Immature natural killer cell (primary cell): ENCODE results near the gene DDX28. TPM values are rescaled to one million over a fixed set of nuclear protein-coding genes. Genes with fewer than 3 reads are reported as not detected.
"Not testable (repeated sequence)": the region's sequence is repeated elsewhere in the genome, so short reads cannot be mapped to it uniquely, and the experiment has no call there.

Experiments
- DNase-seq, 3 donors: peaks; one replicate each; pipeline ENCODE4 v3.0.0; 2022; ENCODE audit warnings: mixed read lengths in 1 of 3
- H3K27ac Mint-ChIP-seq, 6 donors: one replicate each; pipeline ENCODE4 v1.8.0; 2020; ENCODE audit warnings: mixed read lengths in 6 of 6, mild to moderate bottlenecking in 5 of 6, inconsistent platforms in 4 of 6, moderate library complexity in 3 of 6
- H3K27me3 Mint-ChIP-seq, 3 donors: one replicate each; pipeline ENCODE4 v1.8.0; 2020 to 2021; ENCODE audit warnings: low read depth in 3 of 3, mild to moderate bottlenecking in 3 of 3, mixed read lengths in 3 of 3, moderate library complexity in 3 of 3, inconsistent platforms in 1 of 3
- H3K36me3 Mint-ChIP-seq, 3 donors: one replicate each; pipeline ENCODE4 v1.8.0; 2020; ENCODE audit warnings: mixed read lengths in 3 of 3, inconsistent platforms in 2 of 3, mild to moderate bottlenecking in 2 of 3
- H3K4me1 Mint-ChIP-seq, 2 donors: one replicate each; pipeline ENCODE4 v1.8.0; 2020; ENCODE audit warnings: inconsistent platforms in 2 of 2, mild to moderate bottlenecking in 2 of 2, mixed read lengths in 2 of 2, moderate library complexity in 1 of 2
- H3K4me3 Mint-ChIP-seq, 5 donors: one replicate each; pipeline ENCODE4 v1.8.0; 2020; ENCODE audit warnings: mild to moderate bottlenecking in 5 of 5, mixed read lengths in 5 of 5, inconsistent platforms in 3 of 5, moderate library complexity in 3 of 5
- H3K9me3 Mint-ChIP-seq, 6 donors: one replicate each; pipeline ENCODE4 v1.8.0; 2020; ENCODE audit warnings: mild to moderate bottlenecking in 6 of 6, mixed read lengths in 6 of 6, inconsistent platforms in 4 of 6, moderate library complexity in 3 of 6
- polyA plus RNA-seq, 3 donors: library from polyadenylated mRNA; unstranded; fragments of 300-500 nt; fragmentation: Illumina TruSeq; gene quantifications; one replicate each; pipeline ENCODE4 v1.2.3, GENCODE V29; 2021

DDX28 gene
- polyA plus RNA-seq, 3 donors from 2014 or later, result 45.3 to 59.4 (median 55.0) TPM

DNA sequence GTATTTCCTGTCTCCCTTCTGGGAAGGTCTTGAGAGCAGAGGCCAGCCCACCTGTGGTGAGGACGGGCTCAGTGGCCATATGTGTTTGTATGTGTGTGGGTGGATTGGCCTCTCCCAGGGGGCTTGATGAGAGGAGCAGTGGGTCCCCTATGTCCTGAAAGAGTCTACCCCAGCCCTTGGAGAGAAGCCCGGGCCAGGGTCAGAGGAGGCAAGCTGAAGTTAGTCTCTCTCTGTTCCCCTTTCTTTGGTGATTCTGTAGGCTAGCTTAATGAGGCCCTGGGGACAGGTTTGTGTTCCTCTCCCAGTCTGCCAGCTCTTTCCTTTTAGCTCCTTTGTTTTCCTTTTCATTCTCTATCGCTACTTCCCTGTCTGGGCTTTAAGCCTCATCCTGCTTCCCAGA is 38.4 kb upstream of the DDX28 start:
- peak overlapping the region; percentile 73 to 82 (median 81) for H3K4me3 Mint-ChIP-seq
- peaks cover 0 to 9% (median 0%) of the 10 kb centered on the region in 3 donors for H3K27me3 Mint-ChIP-seq
- peak overlapping the region; percentile 89 to 96 (median 94) for H3K27ac Mint-ChIP-seq
- H3K4me1 Mint-ChIP-seq, result peaks cover 76 to 96% of the 10 kb centered on the region in 2 donors
- H3K9me3 Mint-ChIP-seq, result no peaks in the 10 kb centered on the region
- peaks cover 0 to 10% (median 10%) of the 10 kb centered on the region in 3 donors for H3K36me3 Mint-ChIP-seq
- no peak for DNase-seq

GRCh38 chr16:68059804-68060203 is 36.8 kb upstream of the DDX28 start:
- H3K36me3 Mint-ChIP-seq, result peaks cover 0 to 14% (median 8%) of the 10 kb centered on the region in 3 donors
- peak overlapping the region; percentile 60 to 76 (median 66) for H3K4me3 Mint-ChIP-seq
- peaks cover 0 to 11% (median 0%) of the 10 kb centered on the region in 3 donors for H3K27me3 Mint-ChIP-seq
- H3K4me1 Mint-ChIP-seq, result peaks cover 76 to 96% of the 10 kb centered on the region in 2 donors
- no peaks in the 10 kb centered on the region for H3K9me3 Mint-ChIP-seq
- no peak for DNase-seq
- H3K27ac Mint-ChIP-seq, result peak overlapping the region; percentile 73 to 90 (median 84)

- Mint-ChIP-seq H3K4me1 (peaks cover 47 to 61% of the 10 kb centered on the region in 2 donors), H3K27ac (peak overlapping the region; percentile 46 to 89 (median 80)), H3K36me3 (peaks cover 14 to 35% (median 34%) of the 10 kb centered on the region in 3 donors), H3K4me3 (peak overlapping the region in 4 of 5 donors; percentile 45 to 65 (median 54)), H3K9me3 (no peaks in the 10 kb centered on the region), H3K27me3 (peaks cover 0 to 6% (median 0%) of the 10 kb centered on the region in 3 donors)
- DNase-seq, result peak in 1 of 3 donors; percentile 30
Measured at GRCh38 chr16:68055395-68055794, 32.4 kb upstream of the DDX28 start.

GRCh38 chr16:68049449-68049848 is 26.4 kb upstream of the DDX28 start:
- DNase-seq, result no peak
- peaks cover 14 to 65% (median 40%) of the 10 kb centered on the region in 3 donors for H3K36me3 Mint-ChIP-seq
- peaks cover 8 to 11% of the 10 kb centered on the region in 2 donors for H3K4me1 Mint-ChIP-seq
- H3K27ac Mint-ChIP-seq, result no peak overlapping the region
- peaks cover 0 to 4% (median 0%) of the 10 kb centered on the region in 3 donors for H3K27me3 Mint-ChIP-seq
- H3K9me3 Mint-ChIP-seq, result no peaks in the 10 kb centered on the region
- no peak overlapping the region for H3K4me3 Mint-ChIP-seq

GRCh38 chr16:68047987-68048386 is 25.0 kb upstream of the DDX28 start:
- H3K27me3 Mint-ChIP-seq, result peaks cover 0 to 4% (median 0%) of the 10 kb centered on the region in 3 donors
- H3K4me3 Mint-ChIP-seq, result no peak overlapping the region
- peaks cover 1 to 5% of the 10 kb centered on the region in 2 donors for H3K4me1 Mint-ChIP-seq
- peaks cover 7 to 52% (median 36%) of the 10 kb centered on the region in 3 donors for H3K36me3 Mint-ChIP-seq
- H3K27ac Mint-ChIP-seq, result peak overlapping the region in 2 of 6 donors; percentile 49
- no peaks in the 10 kb centered on the region for H3K9me3 Mint-ChIP-seq
- DNase-seq, result no peak

DNA sequence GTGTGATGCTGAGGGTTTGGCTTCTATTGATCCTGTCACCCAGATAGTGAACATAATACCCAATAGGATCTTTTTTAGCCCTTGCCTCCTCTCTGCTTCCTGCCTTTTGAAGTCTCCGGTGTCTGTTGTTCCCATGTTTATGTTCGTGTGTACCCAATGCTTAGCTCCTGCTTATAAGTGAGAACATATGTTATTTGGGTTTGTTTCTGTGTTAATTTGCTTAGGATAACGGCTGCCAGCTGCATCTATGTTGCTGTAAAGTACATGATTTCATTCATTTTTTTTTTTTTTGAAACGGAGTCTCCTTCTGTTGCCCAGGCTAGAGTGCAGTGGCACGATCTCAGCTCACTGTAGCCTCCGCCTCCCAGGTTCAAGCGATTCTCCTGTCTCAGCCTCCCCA is 23.1 kb upstream of the DDX28 start:
- H3K4me1 Mint-ChIP-seq, result peaks cover 2 to 5% of the 10 kb centered on the region in 2 donors
- no peaks in the 10 kb centered on the region for H3K9me3 Mint-ChIP-seq
- H3K27me3 Mint-ChIP-seq, result peaks cover 0 to 4% (median 0%) of the 10 kb centered on the region in 3 donors
- peaks cover 6 to 42% (median 38%) of the 10 kb centered on the region in 3 donors for H3K36me3 Mint-ChIP-seq
- H3K27ac Mint-ChIP-seq, result no peak overlapping the region
- H3K4me3 Mint-ChIP-seq, result no peak overlapping the region
- DNase-seq, result no peak

- peaks cover 19 to 32% of the 10 kb centered on the region in 2 donors for H3K4me1 Mint-ChIP-seq
- DNase-seq, result no peak
- no peaks in the 10 kb centered on the region for H3K9me3 Mint-ChIP-seq
- no peak overlapping the region for H3K4me3 Mint-ChIP-seq
- H3K27ac Mint-ChIP-seq, result peak overlapping the region in 2 of 6 donors; percentile 6 to 21
- peaks cover 0 to 2% (median 2%) of the 10 kb centered on the region in 3 donors for H3K27me3 Mint-ChIP-seq
- peaks cover 5 to 28% (median 25%) of the 10 kb centered on the region in 3 donors for H3K36me3 Mint-ChIP-seq
Measured at GRCh38 chr16:68041783-68042182, 18.8 kb upstream of the DDX28 start.

DNA sequence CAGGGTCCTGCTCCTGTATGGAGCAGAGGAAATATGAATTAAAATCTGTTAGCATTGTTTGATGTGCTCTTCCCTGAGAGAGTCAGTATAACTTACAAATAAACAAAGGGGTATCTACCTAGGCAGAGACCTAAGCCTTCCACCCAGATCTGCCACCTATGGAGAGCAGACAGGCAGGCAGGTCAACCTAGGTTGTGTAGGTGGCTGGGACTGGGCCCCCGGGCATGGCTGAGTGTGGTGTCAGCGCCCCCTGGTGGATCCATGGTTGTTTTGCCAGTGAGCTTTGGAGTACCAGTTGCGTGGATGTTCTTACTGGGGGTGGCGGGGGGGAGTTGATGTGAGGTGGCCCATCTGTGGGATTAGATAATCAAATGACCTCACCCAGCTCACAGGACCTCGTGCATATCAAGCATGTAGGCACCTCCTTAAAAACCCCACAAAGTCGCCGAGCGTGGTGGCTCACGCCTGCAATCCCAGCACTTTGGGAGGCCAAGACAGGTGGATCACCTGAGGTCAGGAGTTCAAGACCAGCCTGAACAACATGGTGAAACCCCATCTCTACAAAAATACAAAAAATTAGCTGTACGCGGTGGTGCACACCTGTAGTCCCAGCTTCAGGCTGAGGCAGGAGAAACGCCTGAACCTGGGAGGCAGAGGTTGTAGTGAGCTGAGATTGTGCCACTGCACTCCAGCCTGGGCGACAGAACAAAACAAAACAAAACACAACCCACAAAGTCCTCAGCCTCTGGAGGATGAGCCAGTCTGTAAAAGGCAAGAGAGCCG is 17.7 kb upstream of the DDX28 start:
- DNase-seq, result peak; percentile 84 to 88 (median 84)
- Mint-ChIP-seq H3K27me3 (peaks cover 0 to 2% (median 2%) of the 10 kb centered on the region in 3 donors), H3K4me1 (peaks cover 24 to 37% of the 10 kb centered on the region in 2 donors), H3K27ac (peak overlapping the region; percentile 54 to 89 (median 71)), H3K36me3 (peaks cover 7 to 25% (median 24%) of the 10 kb centered on the region in 3 donors), H3K9me3 (no peaks in the 10 kb centered on the region), H3K4me3 (no peak overlapping the region)

DNA sequence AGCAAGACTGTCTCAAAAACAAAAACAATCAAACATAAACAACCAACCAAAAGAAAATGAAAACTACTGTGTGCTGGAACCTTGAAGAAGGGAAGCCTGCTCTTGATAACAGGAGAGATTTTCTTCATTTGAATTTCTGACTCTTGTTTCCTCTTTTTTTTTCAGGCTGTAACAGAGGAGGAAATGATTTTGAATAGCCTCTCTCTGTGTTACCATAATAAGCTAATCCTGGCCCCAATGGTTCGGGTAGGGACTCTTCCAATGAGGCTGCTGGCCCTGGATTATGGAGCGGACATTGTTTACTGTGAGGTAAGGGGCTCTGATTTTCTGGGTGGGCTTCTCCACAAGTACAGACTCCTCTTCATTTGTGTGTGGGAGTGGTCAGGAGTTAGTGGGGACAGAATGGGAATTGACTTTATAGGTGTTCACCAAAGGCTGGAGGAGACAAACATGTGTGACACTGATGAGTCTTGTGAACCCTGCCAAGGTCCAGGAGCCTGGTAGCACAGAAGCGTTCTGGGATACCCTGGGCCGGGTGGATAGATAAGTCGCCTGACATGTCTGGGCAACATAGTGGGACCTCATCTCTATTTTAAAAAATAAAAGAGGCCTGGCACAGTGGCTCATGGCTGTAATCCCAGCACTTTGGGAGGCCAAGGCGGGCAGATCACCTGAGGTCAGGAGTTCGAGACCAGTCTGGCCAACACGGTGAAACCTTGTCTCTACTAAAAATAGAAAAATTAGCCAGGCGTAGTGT is 15.0 kb upstream of the DDX28 start:
- Mint-ChIP-seq H3K27ac (peak overlapping the region in 2 of 6 donors; percentile 36 to 62), H3K4me1 (peaks cover 29 to 48% of the 10 kb centered on the region in 2 donors), H3K4me3 (no peak overlapping the region), H3K27me3 (peaks cover 0 to 2% (median 0%) of the 10 kb centered on the region in 3 donors), H3K36me3 (peaks cover 7 to 21% (median 18%) of the 10 kb centered on the region in 3 donors), H3K9me3 (no peaks in the 10 kb centered on the region)
- DNase-seq, result no peak

GRCh38 chr16:68035227-68035626 is 12.2 kb upstream of the DDX28 start:
- DNase-seq, result no peak
- H3K36me3 Mint-ChIP-seq, result peaks cover 7 to 24% (median 20%) of the 10 kb centered on the region in 3 donors
- H3K4me3 Mint-ChIP-seq, result no peak overlapping the region
- H3K4me1 Mint-ChIP-seq, result peaks cover 42 to 63% of the 10 kb centered on the region in 2 donors
- peaks cover 0 to 2% (median 2%) of the 10 kb centered on the region in 3 donors for H3K27me3 Mint-ChIP-seq
- peak overlapping the region in 3 of 6 donors; percentile 18 to 58 (median 49) for H3K27ac Mint-ChIP-seq
- H3K9me3 Mint-ChIP-seq, result no peaks in the 10 kb centered on the region

DNA sequence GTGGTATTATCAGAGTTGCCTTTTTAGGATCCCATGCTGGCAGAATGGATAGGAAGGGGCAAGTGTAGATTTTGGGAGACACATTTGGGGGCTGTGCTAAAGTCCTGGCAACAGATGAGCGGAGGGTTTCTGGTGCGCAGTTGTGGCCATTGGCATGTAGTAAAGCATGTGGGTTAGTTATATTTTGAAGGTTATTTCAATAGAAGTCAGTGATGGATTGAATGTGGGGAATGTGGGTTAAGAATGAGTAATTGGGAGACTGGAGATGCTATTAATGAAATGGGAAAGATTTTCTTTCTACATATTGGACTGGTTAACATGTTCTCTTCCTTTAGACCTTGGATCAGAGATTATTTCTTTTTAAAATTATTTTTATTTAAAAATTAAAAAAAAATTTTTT is 10.1 kb upstream of the DDX28 start:
- DNase-seq, result no peak
- H3K4me3 Mint-ChIP-seq, result peak overlapping the region in 3 of 5 donors; percentile 9 to 25 (median 22)
- peaks cover 0 to 2% (median 2%) of the 10 kb centered on the region in 3 donors for H3K27me3 Mint-ChIP-seq
- peaks cover 38 to 48% of the 10 kb centered on the region in 2 donors for H3K4me1 Mint-ChIP-seq
- H3K36me3 Mint-ChIP-seq, result peaks cover 3 to 20% (median 12%) of the 10 kb centered on the region in 3 donors
- peak overlapping the region in 5 of 6 donors; percentile 15 to 81 (median 49) for H3K27ac Mint-ChIP-seq
- no peaks in the 10 kb centered on the region for H3K9me3 Mint-ChIP-seq

DNA sequence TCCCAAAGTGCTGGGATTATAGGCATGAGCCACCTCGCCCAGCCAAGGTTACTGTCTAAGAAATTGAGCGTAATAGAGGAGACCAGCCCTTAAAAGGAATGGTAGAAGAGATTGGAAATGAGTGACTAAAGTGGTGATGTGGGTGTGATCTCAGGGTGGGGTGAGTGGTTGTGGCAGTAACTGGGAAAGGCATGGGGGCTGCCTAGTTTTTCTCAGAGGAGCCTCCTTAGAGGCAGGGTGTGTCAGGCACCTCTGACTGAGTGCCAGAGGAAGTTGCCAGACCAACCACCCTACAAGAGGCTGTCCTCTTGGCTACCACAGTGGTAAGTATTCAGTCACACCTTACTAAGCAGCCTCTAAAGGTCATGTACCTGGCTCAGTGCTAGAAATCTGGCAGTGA is 8.9 kb upstream of the DDX28 start:
- Mint-ChIP-seq H3K27me3 (peaks cover 0 to 4% (median 0%) of the 10 kb centered on the region in 3 donors), H3K4me3 (peak overlapping the region; percentile 33 to 76 (median 57)), H3K9me3 (no peaks in the 10 kb centered on the region), H3K27ac (peak overlapping the region; percentile 74 to 91 (median 82)), H3K4me1 (peaks cover 34 to 47% of the 10 kb centered on the region in 2 donors), H3K36me3 (peaks cover 10 to 26% (median 15%) of the 10 kb centered on the region in 3 donors)
- peak; percentile 27 to 48 (median 37) for DNase-seq

DNA sequence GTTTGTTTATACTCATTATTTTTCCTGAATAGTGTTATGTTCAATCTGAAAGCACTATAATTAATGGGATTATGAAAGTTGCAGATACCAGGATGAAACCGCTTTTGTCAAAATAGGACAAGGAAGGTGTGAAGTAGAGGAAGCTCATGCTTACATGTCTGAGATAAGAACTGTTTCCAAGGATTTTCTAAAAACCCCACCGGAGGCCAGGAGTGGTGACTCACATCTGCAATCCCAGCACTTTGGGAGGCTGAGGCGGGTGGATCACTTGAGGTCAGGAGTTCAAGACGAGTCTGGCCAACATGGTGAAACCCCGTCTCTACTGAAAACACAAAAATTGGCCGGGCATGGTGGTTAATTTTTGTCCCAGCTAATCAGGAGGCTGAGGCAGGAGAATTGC is 7.1 kb upstream of the DDX28 start:
- not testable (repeated sequence) for H3K27me3 Mint-ChIP-seq, DNase-seq, H3K27ac Mint-ChIP-seq, H3K9me3 Mint-ChIP-seq, H3K4me3 Mint-ChIP-seq
- Mint-ChIP-seq H3K4me1 (peaks cover 28 to 36% of the 10 kb centered on the region in 2 donors), H3K36me3 (peaks cover 7 to 22% (median 14%) of the 10 kb centered on the region in 3 donors)
